Cardiac fibroblast (primary cell): ENCODE results near the gene ARFGAP1.

Experiments
- DNase-seq, 2 donors: peaks; one replicate each; pipeline versions ENCODE4 v3.0.0 to v3.0.0-alpha.2; 2010; ENCODE audit warnings: low read depth in 2 of 2
- H3K4me3 ChIP-seq, 2 donors: replicated peaks in 1 of 2; 1 replicate in 1 of 2; 2 replicates in 1 of 2; pipeline ENCODE4 v1.5.1; 2011; ENCODE audit warnings: low read depth in 2 of 2, low read length in 2 of 2, mild to moderate bottlenecking in 2 of 2, moderate library complexity in 1 of 2
- TF ChIP-seq, protein P1 (sequence below): IDR thresholded peaks from one replicate; pipeline ENCODE4 v1.5.1; 2011; ENCODE audit warnings: low read depth, mild to moderate bottlenecking, low read length, inconsistent platforms

The ARFGAP1 gene

DNA sequence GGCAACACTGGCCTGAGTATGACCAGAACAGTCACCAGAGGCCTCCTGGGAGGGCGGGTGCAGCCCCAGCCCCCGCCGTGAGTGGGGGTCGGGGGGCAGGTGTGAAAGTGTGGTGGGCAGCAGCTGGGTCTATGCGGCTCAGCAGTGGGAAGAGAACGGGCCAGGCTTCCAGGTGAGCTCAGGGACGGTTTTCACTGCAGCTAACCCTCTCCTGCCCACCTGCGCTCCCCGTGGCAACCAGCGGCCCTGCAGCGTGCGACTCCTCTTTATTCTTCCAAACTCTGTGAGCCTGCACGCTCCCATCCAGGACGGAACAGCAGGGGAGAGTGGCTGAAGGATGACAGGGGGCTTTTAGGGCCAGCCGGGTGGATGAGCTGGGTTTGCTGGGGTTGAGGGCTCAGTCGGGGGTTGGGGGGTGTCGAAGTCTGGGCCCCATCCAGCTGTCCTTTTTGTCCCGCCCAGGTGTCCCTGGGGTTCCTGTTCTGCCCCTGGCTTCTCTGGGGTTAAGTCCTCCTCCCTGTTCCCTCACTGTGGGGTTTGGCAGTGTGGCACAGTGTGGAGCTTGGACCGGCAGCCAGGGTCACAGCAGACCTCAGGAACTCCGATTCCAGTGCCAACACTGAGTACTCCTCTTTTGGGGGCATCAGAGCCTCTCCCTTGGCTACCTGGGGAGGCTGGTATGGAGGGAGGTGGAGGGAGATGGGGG lies 37.8 kb upstream of the ARFGAP1 start:
- DNase-seq: peak in 1 of 2 donors; percentile 25
- TF ChIP-seq, protein P1, sequence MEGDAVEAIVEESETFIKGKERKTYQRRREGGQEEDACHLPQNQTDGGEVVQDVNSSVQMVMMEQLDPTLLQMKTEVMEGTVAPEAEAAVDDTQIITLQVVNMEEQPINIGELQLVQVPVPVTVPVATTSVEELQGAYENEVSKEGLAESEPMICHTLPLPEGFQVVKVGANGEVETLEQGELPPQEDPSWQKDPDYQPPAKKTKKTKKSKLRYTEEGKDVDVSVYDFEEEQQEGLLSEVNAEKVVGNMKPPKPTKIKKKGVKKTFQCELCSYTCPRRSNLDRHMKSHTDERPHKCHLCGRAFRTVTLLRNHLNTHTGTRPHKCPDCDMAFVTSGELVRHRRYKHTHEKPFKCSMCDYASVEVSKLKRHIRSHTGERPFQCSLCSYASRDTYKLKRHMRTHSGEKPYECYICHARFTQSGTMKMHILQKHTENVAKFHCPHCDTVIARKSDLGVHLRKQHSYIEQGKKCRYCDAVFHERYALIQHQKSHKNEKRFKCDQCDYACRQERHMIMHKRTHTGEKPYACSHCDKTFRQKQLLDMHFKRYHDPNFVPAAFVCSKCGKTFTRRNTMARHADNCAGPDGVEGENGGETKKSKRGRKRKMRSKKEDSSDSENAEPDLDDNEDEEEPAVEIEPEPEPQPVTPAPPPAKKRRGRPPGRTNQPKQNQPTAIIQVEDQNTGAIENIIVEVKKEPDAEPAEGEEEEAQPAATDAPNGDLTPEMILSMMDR: peak; percentile 53
- no peak overlapping the region for H3K4me3 ChIP-seq

DNA sequence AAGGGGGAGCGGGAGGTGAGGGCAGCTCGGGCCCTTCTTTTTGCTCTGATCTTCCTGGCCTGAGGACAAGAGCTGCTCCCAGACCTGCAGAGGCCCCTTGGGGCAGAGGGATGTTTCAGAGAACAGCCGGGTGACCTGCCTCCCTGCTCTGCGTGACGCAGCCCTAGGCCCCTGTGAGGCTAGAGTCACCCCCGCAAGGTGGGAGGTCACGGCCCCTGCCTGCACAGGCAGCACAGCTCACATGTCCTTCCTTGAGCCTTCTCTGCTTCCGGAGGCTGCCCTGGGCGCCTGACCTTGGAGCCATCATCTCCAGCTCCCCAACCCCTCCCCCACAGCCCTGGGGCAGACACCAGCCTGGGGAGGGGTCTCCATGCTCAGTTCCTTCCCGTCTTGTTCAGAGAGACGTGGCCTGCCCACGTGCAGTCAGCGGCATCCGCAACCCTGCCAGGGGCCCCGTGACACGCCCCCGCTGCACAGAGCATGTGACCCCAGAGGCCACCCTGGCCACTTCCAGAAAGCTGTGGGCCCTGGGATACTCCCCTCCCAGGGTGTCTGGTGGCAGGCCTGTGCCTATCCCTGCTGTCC lies 37.1 kb upstream of the ARFGAP1 start, which contains the start of gene BIRC7:
TSS of gene BIRC7 (plus strand) at position 507 of the 585 bp plus-strand sequence. CDS start 192 bp downstream, outside the sequence.
- TF ChIP-seq, protein P1: no peak
- DNase-seq: no peak
- no peak within 1 kb of the TSS for H3K4me3 ChIP-seq

DNA sequence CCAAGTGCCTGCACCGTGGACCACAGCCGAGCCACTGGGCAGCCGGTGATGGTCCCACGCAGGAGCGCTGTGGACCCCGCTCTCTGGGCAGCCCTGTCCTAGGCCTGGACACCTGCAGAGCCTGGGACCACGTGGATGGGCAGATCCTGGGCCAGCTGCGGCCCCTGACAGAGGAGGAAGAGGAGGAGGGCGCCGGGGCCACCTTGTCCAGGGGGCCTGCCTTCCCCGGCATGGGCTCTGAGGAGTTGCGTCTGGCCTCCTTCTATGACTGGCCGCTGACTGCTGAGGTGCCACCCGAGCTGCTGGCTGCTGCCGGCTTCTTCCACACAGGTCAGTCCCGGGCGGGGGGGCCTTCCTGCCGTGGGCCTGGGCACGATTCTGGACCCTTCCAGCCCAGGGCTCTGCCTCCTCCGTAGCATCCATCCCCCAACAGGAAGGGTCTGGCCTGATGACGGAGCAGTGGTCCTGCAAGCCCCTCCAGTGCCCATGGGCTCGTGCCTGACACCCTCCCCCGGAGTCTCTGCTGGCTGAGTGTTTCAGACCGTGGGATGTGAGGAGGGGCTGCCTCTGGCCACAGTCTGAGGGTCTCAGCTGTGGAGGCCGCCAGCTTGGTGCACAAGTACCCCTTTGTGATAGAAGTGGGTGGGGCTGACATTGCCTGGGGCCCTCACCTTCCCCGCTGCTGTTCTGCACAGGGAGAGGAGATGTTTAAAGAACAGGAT lies 36.3 kb upstream of the ARFGAP1 start:
- no peak overlapping the region for H3K4me3 ChIP-seq
- no peak for DNase-seq

DNA sequence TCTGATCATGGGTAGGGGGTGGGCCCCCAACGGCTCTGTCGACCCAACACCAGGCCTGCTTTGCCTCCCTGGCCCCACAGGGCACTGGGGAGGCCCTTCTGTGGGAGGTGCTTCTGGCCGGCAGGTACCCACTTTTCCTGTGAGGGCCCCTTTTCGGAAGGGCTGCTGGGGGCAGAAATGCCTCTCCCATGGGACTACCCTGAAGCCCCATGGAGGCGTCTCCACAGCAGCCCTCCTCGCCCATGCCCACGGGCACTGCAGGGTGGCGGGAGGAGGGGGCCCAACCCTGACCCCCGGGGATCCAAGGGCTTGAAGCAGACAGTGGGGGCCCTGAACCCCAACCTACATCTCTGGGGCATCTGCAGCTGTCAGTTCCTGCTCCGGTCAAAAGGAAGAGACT lies 34.6 kb upstream of the ARFGAP1 start:
- TF ChIP-seq, protein P1: no peak
- no peak for DNase-seq
- no peak overlapping the region for H3K4me3 ChIP-seq

More for the DNA sequence above, 36.3 kb upstream of the ARFGAP1 start:
- TF ChIP-seq, protein P1: no peak

DNA sequence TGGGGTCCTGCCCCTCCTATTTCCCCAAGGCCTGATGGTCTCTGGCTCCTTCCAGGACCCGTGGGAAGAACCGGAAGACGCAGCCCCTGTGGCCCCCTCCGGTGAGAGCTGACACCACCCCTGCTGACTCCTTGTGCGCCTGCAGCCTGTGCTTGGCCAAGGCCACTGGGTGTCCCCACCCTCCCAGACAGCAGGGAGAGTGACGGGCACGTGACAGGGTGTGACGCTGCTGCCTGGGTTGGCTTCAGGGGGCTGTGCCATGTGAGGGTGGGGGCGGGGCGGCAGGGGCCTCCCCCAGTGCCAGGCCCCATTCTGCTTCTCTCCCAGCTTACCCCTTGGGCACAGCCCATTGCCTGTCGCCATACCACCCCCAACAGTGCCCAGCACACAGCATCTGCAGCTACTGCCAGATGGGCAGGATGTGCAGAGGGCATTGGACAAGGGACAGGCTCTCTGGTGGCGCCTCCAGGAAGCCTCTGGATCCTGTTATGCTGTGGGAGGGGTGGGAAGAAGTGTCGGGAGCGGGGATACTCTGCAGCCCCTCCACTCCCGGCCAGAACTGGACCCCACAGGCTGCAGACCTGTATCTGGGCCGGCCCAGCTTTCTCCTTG lies 34.0 kb upstream of the ARFGAP1 start:
- DNase-seq: no peak
- no peak overlapping the region for H3K4me3 ChIP-seq
- TF ChIP-seq, protein P1: no peak

DNA sequence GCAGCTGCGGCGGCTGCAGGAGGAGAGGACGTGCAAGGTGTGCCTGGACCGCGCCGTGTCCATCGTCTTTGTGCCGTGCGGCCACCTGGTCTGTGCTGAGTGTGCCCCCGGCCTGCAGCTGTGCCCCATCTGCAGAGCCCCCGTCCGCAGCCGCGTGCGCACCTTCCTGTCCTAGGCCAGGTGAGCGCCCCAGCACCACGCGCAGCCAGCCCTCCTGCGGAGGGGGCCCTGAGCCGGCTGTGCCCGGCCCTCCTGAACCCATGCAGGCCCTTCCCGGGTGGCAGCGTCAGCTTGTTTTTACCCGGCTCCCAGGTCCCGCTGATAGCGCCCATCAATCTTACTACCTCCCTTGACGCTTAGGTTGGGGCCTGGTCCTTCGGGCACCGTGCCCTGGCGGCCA lies 33.2 kb upstream of the ARFGAP1 start:
- no peak overlapping the region for H3K4me3 ChIP-seq
- TF ChIP-seq, protein P1: no peak
- DNase-seq: no peak
